GM23338 (cell line): ENCODE measurements around the gene CAVIN2. TPM values are rescaled to one million over a fixed set of nuclear protein-coding genes. Genes with fewer than 3 reads are reported as not detected.

Experiments used
- ATAC-seq: fragments of 200-7000 bp; cut with Tn5 transposase; 3 replicates; pipeline ENCODE4 v1.9.1; 2020
- DNase-seq: peaks from one replicate; pipeline ENCODE4 v3.0.0-alpha.2; 2015; ENCODE audit warnings: low spot score
- H2AFZ ChIP-seq: fragments of 200-600 bp; sonication (generic); 2 replicates; pipeline ENCODE4 v1.8.0; 2016; ENCODE audit warnings: antibody characterized with exemption, mild to moderate bottlenecking, moderate library complexity
- H3F3A ChIP-seq: fragments of 200-600 bp; sonication (generic); replicated peaks from 2 replicates; pipeline ENCODE4 v1.8.0; 2017; ENCODE audit warnings: antibody characterized with exemption, mixed run types, low read depth
- H3K27ac ChIP-seq: fragments of 200-600 bp; sonication (generic); 2 replicates; pipeline ENCODE4 v1.6.1; 2016; ENCODE audit warnings: low read depth
- H3K27me3 ChIP-seq: fragments of 200-600 bp; sonication (generic); 2 replicates; pipeline ENCODE4 v1.8.0; 2016; ENCODE audit warnings: mild to moderate bottlenecking, mixed run types, moderate library complexity; ENCODE audit not compliant: insufficient read depth
- H3K36me3 ChIP-seq: fragments of 200-600 bp; sonication (generic); 2 replicates; pipeline ENCODE4 v1.8.0; 2016; ENCODE audit warnings: mild to moderate bottlenecking; ENCODE audit not compliant: insufficient read depth
- H3K4me1 ChIP-seq: fragments of 200-600 bp; sonication (generic); 2 replicates; pipeline ENCODE4 v1.8.0; 2016; ENCODE audit warnings: mild to moderate bottlenecking, moderate library complexity; ENCODE audit not compliant: insufficient read depth
- H3K4me2 ChIP-seq: fragments of 200-600 bp; sonication (generic); 2 replicates; pipeline ENCODE4 v1.7.1; 2017; ENCODE audit warnings: mixed run types
- H3K4me3 ChIP-seq: fragments of 200-600 bp; sonication (generic); 2 replicates; pipeline ENCODE4 v1.6.1; 2016; ENCODE audit warnings: mixed run types
- H3K79me2 ChIP-seq: fragments of 200-600 bp; sonication (generic); replicated peaks from 2 replicates; pipeline ENCODE4 v1.8.0; 2017; ENCODE audit warnings: mild to moderate bottlenecking; ENCODE audit not compliant: insufficient read depth
- H3K9me2 ChIP-seq: fragments of 200-600 bp; sonication (generic); 2 replicates; pipeline ENCODE4 v1.8.0; 2017; ENCODE audit not compliant: insufficient read depth
- H4K20me1 ChIP-seq: fragments of 200-600 bp; sonication (generic); replicated peaks from 2 replicates; pipeline ENCODE4 v1.8.0; 2017; ENCODE audit warnings: mild to moderate bottlenecking; ENCODE audit not compliant: insufficient read depth
- H3K27ac Mint-ChIP-seq: 2 replicates; pipeline ENCODE4 v1.8.0; 2020; ENCODE audit warnings: inconsistent platforms, mild to moderate bottlenecking, moderate library complexity, mixed read lengths
- H3K27me3 Mint-ChIP-seq: 3 replicates; pipeline ENCODE4 v1.8.0; 2022; ENCODE audit warnings: low read depth, mild to moderate bottlenecking, moderate library complexity, mixed read lengths, inconsistent platforms; ENCODE audit not compliant: insufficient read depth, poor library complexity
- H3K36me3 Mint-ChIP-seq: 3 replicates; pipeline ENCODE4 v1.8.0; 2021; ENCODE audit warnings: low read depth, mild to moderate bottlenecking, inconsistent platforms, moderate library complexity, mixed read lengths
- H3K4me1 Mint-ChIP-seq: 3 replicates; pipeline ENCODE4 v1.8.0; 2020; ENCODE audit warnings: mild to moderate bottlenecking, inconsistent platforms, mixed read lengths
- H3K4me3 Mint-ChIP-seq: 3 replicates; pipeline ENCODE4 v1.8.0; 2021; ENCODE audit warnings: moderate library complexity, mild to moderate bottlenecking, inconsistent platforms, mixed read lengths
- H3K9me3 Mint-ChIP-seq: 3 replicates; pipeline ENCODE4 v1.8.0; 2020; ENCODE audit warnings: moderate library complexity, mild to moderate bottlenecking, inconsistent platforms, mixed read lengths
- CREB1 ChIP-seq: fragments of 250-450 bp; sonication (Bioruptor Pico); IDR thresholded peaks from 2 replicates; pipeline ENCODE4 v1.5.0; 2020; ENCODE audit warnings: low read depth, mild to moderate bottlenecking, moderate library complexity
- CTCF ChIP-seq, 2 experiments: fragments of 200-600 bp in 1 of 2; sonication (generic) in 1 of 2; conservative IDR thresholded peaks; 2 replicates each; pipeline versions ENCODE4 v1.5.1 to v1.6.1; 2016 to 2017; ENCODE audit warnings: antibody characterized with exemption in 2 of 2, low read depth in 2 of 2, mild to moderate bottlenecking in 2 of 2, moderate library complexity in 1 of 2
- ETS1 ChIP-seq: IDR thresholded peaks from 2 replicates; pipeline ENCODE4 v1.6.1; 2016; ENCODE audit warnings: antibody characterized with exemption
- EZH2 ChIP-seq: fragments of 200-600 bp; sonication (generic); IDR thresholded peaks from one replicate; pipeline ENCODE4 v1.8.0; 2017; ENCODE audit warnings: antibody characterized with exemption, mild to moderate bottlenecking, low read depth; ENCODE audit not compliant: unreplicated experiment
- EZH2phosphoT487 ChIP-seq: fragments of 200-600 bp; sonication (generic); IDR thresholded peaks from one replicate; pipeline ENCODE4 v1.8.1; 2018; ENCODE audit warnings: antibody characterized with exemption; ENCODE audit not compliant: unreplicated experiment
- JUNB ChIP-seq: IDR thresholded peaks from one replicate; pipeline ENCODE4 v1.6.1; 2016; ENCODE audit warnings: antibody characterized with exemption; ENCODE audit not compliant: unreplicated experiment
- NANOG ChIP-seq: IDR thresholded peaks from 2 replicates; pipeline ENCODE4 v1.6.1; 2016; ENCODE audit warnings: antibody characterized with exemption, borderline replicate concordance
- POLR2AphosphoS5 ChIP-seq: IDR thresholded peaks from 2 replicates; pipeline ENCODE4 v1.6.1; 2016; ENCODE audit warnings: antibody characterized with exemption, low read depth
- REST ChIP-seq: IDR thresholded peaks from one replicate; pipeline ENCODE4 v1.6.1; 2018; ENCODE audit warnings: antibody characterized with exemption; ENCODE audit not compliant: unreplicated experiment
- STAT1 ChIP-seq: IDR thresholded peaks from one replicate; pipeline ENCODE4 v1.6.1; 2016; ENCODE audit warnings: antibody characterized with exemption; ENCODE audit not compliant: unreplicated experiment
- ZNF114 ChIP-seq: fragments of 250-450 bp; sonication (Bioruptor Pico); IDR thresholded peaks from 2 replicates; pipeline ENCODE4 v1.5.0; 2020; ENCODE audit warnings: mild to moderate bottlenecking, moderate library complexity
- ZNF331 ChIP-seq: fragments of 250-450 bp; sonication (Bioruptor Pico); IDR thresholded peaks from 2 replicates; pipeline ENCODE4 v1.5.0; 2020; ENCODE audit warnings: low read depth, mild to moderate bottlenecking, moderate library complexity
- ZNF462 ChIP-seq: fragments of 250-450 bp; sonication (Bioruptor Pico); IDR thresholded peaks from 2 replicates; pipeline ENCODE4 v1.5.0; 2020; ENCODE audit warnings: mild to moderate bottlenecking, moderate library complexity
- polyA plus RNA-seq: library from polyadenylated mRNA; unstranded; fragments of >200 nt; fragmentation: Nextera tagmentation; extraction: Ambion mirVana; gene quantifications from 2 replicates; pipeline ENCODE4 v1.2.1, GENCODE V29; 2016
- total RNA-seq: library from RNA; depleted of rRNA; stranded (reverse); fragments of >200 nt; shearing (Covaris generic); gene quantifications from 2 replicates; pipeline ENCODE4 v1.2.3, GENCODE V29; 2014

The CAVIN2 gene
- total and polyA plus RNA-seq, 2 experiments from 2014 or later: 0.07 to 0.15 TPM

- ATAC-seq (no peak), DNase-seq (no peak)
- TF ChIP-seq POLR2AphosphoS5 (no peak), CREB1 (no peak), ZNF331 (no peak), EZH2phosphoT487 (no peak), ZNF114 (CRISPR knock-in tag) (no peak), REST (no peak), NANOG (no peak), ZNF462 (CRISPR knock-in tag) (no peak), EZH2 (no peak), STAT1 (no peak), JUNB (no peak), ETS1 (no peak), CTCF (conservative IDR thresholded peaks at IDR 0.05; ENCODE audit: low read depth in 2 of 2) (no peak)
- no peaks in the 10 kb centered on the region for H4K20me1 ChIP-seq
- no peaks in the 10 kb centered on the region for H3K27me3 ChIP-seq
- no peak overlapping the region for H3K27ac Mint-ChIP-seq
- no peaks in the 10 kb centered on the region for H3K36me3 Mint-ChIP-seq
- H3K9me2 ChIP-seq: no peaks in the 10 kb centered on the region
- H3K4me1 ChIP-seq: no peaks in the 10 kb centered on the region
- H3K4me3 ChIP-seq: no peak overlapping the region
- no peaks in the 10 kb centered on the region for H3F3A ChIP-seq
- no peaks in the 10 kb centered on the region for H3K79me2 ChIP-seq
- H3K9me3 Mint-ChIP-seq: no peaks in the 10 kb centered on the region
- H3K27ac ChIP-seq: no peak overlapping the region
- H3K4me1 Mint-ChIP-seq: no peaks in the 10 kb centered on the region; the same call in 2 of the 3 replicates
- H3K4me3 Mint-ChIP-seq: no peak overlapping the region
- no peak overlapping the region for H2AFZ ChIP-seq
- no peak overlapping the region for H3K4me2 ChIP-seq
- peaks cover 2% of the 10 kb centered on the region for H3K27me3 Mint-ChIP-seq
- H3K36me3 ChIP-seq: no peaks in the 10 kb centered on the region
Observed at GRCh38 chr2:191790737-191791136, 56.2 kb downstream of the CAVIN2 start.
